HEK293T (cell line): ENCODE measurements around the gene ELOVL6.

Experiments
- ELF4 ChIP-seq: fragments of 450-650 bp; IDR thresholded peaks from 2 replicates; pipeline ENCODE4 v1.6.1; 2017; ENCODE audit warnings: antibody characterized with exemption
- FOXA1 ChIP-seq: fragments of 450-650 bp; IDR thresholded peaks from 2 replicates; pipeline ENCODE4 v1.6.1; 2016; ENCODE audit warnings: mild to moderate bottlenecking
- TF ChIP-seq, protein P1 (sequence below): fragments of 450-650 bp; IDR thresholded peaks from 2 replicates; pipeline ENCODE4 v1.6.1; 2016

DNA sequence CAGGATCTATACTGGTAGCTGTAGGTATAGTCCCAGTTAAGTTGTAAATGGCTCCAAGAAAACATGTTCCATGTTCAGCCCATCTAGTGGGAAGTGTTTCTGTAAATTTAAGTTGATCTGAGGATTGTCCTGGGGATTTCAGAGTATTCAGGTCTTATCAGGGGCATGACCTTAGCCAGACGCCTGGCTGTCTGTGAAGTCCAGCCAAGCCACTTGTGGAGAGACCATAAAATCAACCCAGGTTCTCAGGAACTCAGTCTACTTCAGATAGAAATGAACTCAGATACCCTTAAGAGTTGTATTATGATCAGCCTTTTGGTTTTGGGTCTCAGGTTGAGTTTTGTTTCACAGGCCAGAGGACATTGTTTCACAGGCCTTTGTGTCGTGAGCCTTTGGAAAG, 189.9 kb downstream of the ELOVL6 start:
- TF ChIP-seq ELF4, result no peak
- TF ChIP-seq, protein P1, sequence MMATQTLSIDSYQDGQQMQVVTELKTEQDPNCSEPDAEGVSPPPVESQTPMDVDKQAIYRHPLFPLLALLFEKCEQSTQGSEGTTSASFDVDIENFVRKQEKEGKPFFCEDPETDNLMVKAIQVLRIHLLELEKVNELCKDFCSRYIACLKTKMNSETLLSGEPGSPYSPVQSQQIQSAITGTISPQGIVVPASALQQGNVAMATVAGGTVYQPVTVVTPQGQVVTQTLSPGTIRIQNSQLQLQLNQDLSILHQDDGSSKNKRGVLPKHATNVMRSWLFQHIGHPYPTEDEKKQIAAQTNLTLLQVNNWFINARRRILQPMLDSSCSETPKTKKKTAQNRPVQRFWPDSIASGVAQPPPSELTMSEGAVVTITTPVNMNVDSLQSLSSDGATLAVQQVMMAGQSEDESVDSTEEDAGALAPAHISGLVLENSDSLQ, result no peak
- TF ChIP-seq FOXA1, result no peak
